Astrocyte (in vitro differentiated cells and primary cell): ENCODE measurements around the gene TUBA4B. TPM values are rescaled to one million over a fixed set of nuclear protein-coding genes. Genes with fewer than 3 reads are reported as not detected.
A peak's percentile ranks its signal among the peaks of the same experiment; 100 is the strongest.

Experiments
- DNase-seq: peaks from one replicate; pipeline ENCODE4 v3.0.0-alpha.2; 2010; ENCODE audit warnings: low read depth
- FAIRE-seq: peaks from 2 replicates; lab custom pipeline; 2011; peaks lifted over from hg19 to GRCh38; lab: Jason Lieb, UNC
- H2AFZ ChIP-seq: 2 replicates; pipeline ENCODE4 v1.6.0; 2012; ENCODE audit warnings: low read depth, low read length, inconsistent platforms
- H3K27ac ChIP-seq: 2 replicates; pipeline ENCODE4 v1.5.1; 2011; ENCODE audit warnings: low read depth, low read length, inconsistent platforms
- H3K27me3 ChIP-seq: 2 replicates; pipeline ENCODE4 v1.6.0; 2011; ENCODE audit warnings: low read length, inconsistent platforms; ENCODE audit not compliant: insufficient read depth
- H3K36me3 ChIP-seq: 2 replicates; pipeline ENCODE4 v1.5.1; 2011; ENCODE audit warnings: low read length, inconsistent platforms; ENCODE audit not compliant: insufficient read depth
- H3K4me1 ChIP-seq: 2 replicates; pipeline ENCODE4 v1.5.1; 2011; ENCODE audit warnings: low read length, inconsistent platforms; ENCODE audit not compliant: insufficient read depth
- H3K4me2 ChIP-seq: 2 replicates; pipeline ENCODE4 v1.6.0; 2012; ENCODE audit warnings: low read length, inconsistent platforms
- H3K4me3 ChIP-seq: 2 replicates; pipeline ENCODE4 v1.5.1; 2011; ENCODE audit warnings: low read depth, mild to moderate bottlenecking, low read length, inconsistent platforms; ENCODE audit not compliant: insufficient read depth
- H3K79me2 ChIP-seq: 2 replicates; pipeline ENCODE4 v1.6.0; 2012; ENCODE audit warnings: mild to moderate bottlenecking, low read length, inconsistent platforms; ENCODE audit not compliant: insufficient read depth
- H3K9ac ChIP-seq: 2 replicates; pipeline ENCODE4 v1.6.0; 2012; ENCODE audit warnings: mild to moderate bottlenecking, low read length, inconsistent platforms
- H3K9me3 ChIP-seq: 2 replicates; pipeline ENCODE4 v1.5.1; 2012; ENCODE audit warnings: low read depth, mild to moderate bottlenecking, low read length, inconsistent platforms; ENCODE audit not compliant: insufficient read depth
- H4K20me1 ChIP-seq: 2 replicates; pipeline ENCODE4 v1.6.0; 2012; ENCODE audit warnings: low read length, inconsistent platforms; ENCODE audit not compliant: insufficient read depth
- H3K27ac Mint-ChIP-seq: one replicate; pipeline ENCODE4 v1.8.0; 2021; ENCODE audit warnings: mild to moderate bottlenecking, mixed read lengths; ENCODE audit not compliant: unreplicated experiment
- H3K27me3 Mint-ChIP-seq: one replicate; pipeline ENCODE4 v1.8.0; 2021; ENCODE audit warnings: low read depth, mixed read lengths; ENCODE audit not compliant: unreplicated experiment
- H3K36me3 Mint-ChIP-seq: one replicate; pipeline ENCODE4 v1.8.0; 2021; ENCODE audit warnings: low read depth, mixed read lengths; ENCODE audit not compliant: unreplicated experiment
- H3K4me1 Mint-ChIP-seq: one replicate; pipeline ENCODE4 v1.8.0; 2021; ENCODE audit warnings: low read depth, mixed read lengths; ENCODE audit not compliant: unreplicated experiment
- H3K4me3 Mint-ChIP-seq: one replicate; pipeline ENCODE4 v1.8.0; 2021; ENCODE audit warnings: mild to moderate bottlenecking, moderate library complexity, mixed read lengths; ENCODE audit not compliant: unreplicated experiment
- H3K9me3 Mint-ChIP-seq: one replicate; pipeline ENCODE4 v1.8.0; 2021; ENCODE audit warnings: mild to moderate bottlenecking, mixed read lengths; ENCODE audit not compliant: unreplicated experiment
- CTCF ChIP-seq: IDR thresholded peaks from 2 replicates; pipeline ENCODE4 v1.5.1; 2011; ENCODE audit warnings: low read depth, mild to moderate bottlenecking, inconsistent platforms, low read length, moderate library complexity; ENCODE audit not compliant: insufficient read depth
- EZH2 ChIP-seq: IDR thresholded peaks from 2 replicates; pipeline ENCODE4 v1.6.1; 2012; ENCODE audit warnings: mild to moderate bottlenecking, low read length, inconsistent platforms; ENCODE audit not compliant: insufficient read depth
- total RNA-seq: library from RNA; stranded (reverse); gene quantifications from 2 replicates; pipeline ENCODE4 v1.2.1, GENCODE V29; 2021

Gene TUBA4B
- total RNA-seq, 1 donor from 2014 or later: not detected

- Mint-ChIP-seq H3K27me3 (peaks cover 16% of the 10 kb centered on the region), H3K36me3 (peaks cover 17% of the 10 kb centered on the region), H3K9me3 (no peaks in the 10 kb centered on the region), H3K4me3 (no peak overlapping the region), H3K27ac (no peak overlapping the region), H3K4me1 (peaks cover 11% of the 10 kb centered on the region)
- peaks cover 8% of the 10 kb centered on the region for H3K4me1 ChIP-seq
- H3K4me3 ChIP-seq: no peak overlapping the region
- TF ChIP-seq EZH2 (no peak), CTCF (peak; percentile 90)
- H2AFZ ChIP-seq: no peak overlapping the region
- H3K79me2 ChIP-seq: no peaks in the 10 kb centered on the region
- peaks cover 3% of the 10 kb centered on the region for H3K27me3 ChIP-seq
- no peaks in the 10 kb centered on the region for H3K9me3 ChIP-seq
- DNase-seq (peak; percentile 17), FAIRE-seq (no peak)
- no peak overlapping the region for H3K27ac ChIP-seq
- no peaks in the 10 kb centered on the region for H4K20me1 ChIP-seq
- no peaks in the 10 kb centered on the region for H3K36me3 ChIP-seq
- no peak overlapping the region for H3K9ac ChIP-seq
- H3K4me2 ChIP-seq: no peak overlapping the region
Observed at GRCh38 chr2:219298759-219299371, 45.8 kb downstream of the TUBA4B start.

DNA sequence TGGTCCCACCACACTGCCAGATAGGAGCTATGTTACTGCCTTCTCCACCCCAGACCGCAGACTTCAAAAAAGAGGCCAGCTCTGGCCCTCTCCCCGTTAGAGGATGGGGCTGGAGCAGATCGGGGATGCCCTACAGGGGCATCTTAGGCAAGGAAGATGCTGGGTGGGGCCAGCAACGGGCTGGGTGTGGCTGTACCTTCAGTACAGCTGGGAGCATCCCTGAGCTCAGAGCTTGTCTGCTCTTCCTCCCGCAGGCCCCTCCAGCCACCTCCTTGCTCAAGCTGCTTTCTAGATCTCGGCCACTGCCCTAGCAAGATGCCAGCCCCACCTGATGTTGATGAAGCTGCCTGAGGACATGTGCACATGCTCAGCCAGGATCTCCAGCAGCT lies 46.3 kb downstream of the TUBA4B start:
- no peaks in the 10 kb centered on the region for H4K20me1 ChIP-seq
- H3K27me3 ChIP-seq: peaks cover 3% of the 10 kb centered on the region
- no peak overlapping the region for H3K4me2 ChIP-seq
- H3K9me3 ChIP-seq: no peaks in the 10 kb centered on the region
- H3K27ac ChIP-seq: no peak overlapping the region
- H3K4me3 Mint-ChIP-seq: no peak overlapping the region
- peaks cover 17% of the 10 kb centered on the region for H3K36me3 Mint-ChIP-seq
- no peaks in the 10 kb centered on the region for H3K36me3 ChIP-seq
- TF ChIP-seq CTCF: no peak
- no peak for TF ChIP-seq EZH2
- H3K79me2 ChIP-seq: no peaks in the 10 kb centered on the region
- no peak overlapping the region for H3K4me3 ChIP-seq
- DNase-seq (no peak), FAIRE-seq (no peak)
- H2AFZ ChIP-seq: no peak overlapping the region
- no peaks in the 10 kb centered on the region for H3K9me3 Mint-ChIP-seq
- no peak overlapping the region for H3K9ac ChIP-seq
- peaks cover 7% of the 10 kb centered on the region for H3K4me1 ChIP-seq
- no peak overlapping the region for H3K27ac Mint-ChIP-seq
- H3K27me3 Mint-ChIP-seq: peaks cover 18% of the 10 kb centered on the region
- H3K4me1 Mint-ChIP-seq: peaks cover 11% of the 10 kb centered on the region

- Histone ChIP-seq H3K4me2 (no peak overlapping the region), H3K9me3 (no peaks in the 10 kb centered on the region), H3K27ac (no peak overlapping the region), H3K4me1 (peaks cover 2% of the 10 kb centered on the region), H4K20me1 (no peaks in the 10 kb centered on the region), H3K9ac (no peak overlapping the region), H3K4me3 (no peak overlapping the region), H3K27me3 (peaks cover 3% of the 10 kb centered on the region), H3K79me2 (no peaks in the 10 kb centered on the region), H2AFZ (no peak overlapping the region), H3K36me3 (no peaks in the 10 kb centered on the region)
- peaks cover 17% of the 10 kb centered on the region for H3K36me3 Mint-ChIP-seq
- H3K4me1 Mint-ChIP-seq: peaks cover 11% of the 10 kb centered on the region
- TF ChIP-seq CTCF: no peak
- no peak for TF ChIP-seq EZH2
- H3K27me3 Mint-ChIP-seq: peaks cover 21% of the 10 kb centered on the region
- H3K27ac Mint-ChIP-seq: no peak overlapping the region
- no peak for FAIRE-seq
- DNase-seq: no peak
- no peak overlapping the region for H3K4me3 Mint-ChIP-seq
- no peaks in the 10 kb centered on the region for H3K9me3 Mint-ChIP-seq
Observed at GRCh38 chr2:219300022-219300421, 47.0 kb downstream of the TUBA4B start.
